ENCODE measurements around the gene ERN1.

DNA sequence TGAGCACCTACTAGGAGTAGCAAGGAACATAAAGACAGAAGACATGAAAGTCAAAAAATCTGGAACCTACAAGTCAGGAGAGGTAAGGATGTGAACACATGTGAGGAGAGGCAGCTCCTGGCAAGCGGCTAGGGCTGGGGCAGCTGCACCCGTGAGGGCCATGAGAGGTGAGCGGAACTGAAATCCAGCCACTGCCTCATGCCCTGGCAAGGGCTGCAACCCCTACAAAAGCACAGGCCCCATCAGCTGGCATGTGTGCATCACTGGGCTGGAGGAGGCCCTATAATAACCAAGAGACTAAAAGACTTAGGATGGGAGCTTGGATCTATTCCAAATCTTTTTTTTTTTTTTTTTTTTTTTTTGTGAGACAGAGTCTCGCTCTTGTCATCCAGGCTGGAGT, 40.3 kb upstream of the ERN1 start:
- TF ChIP-seq, protein P1, sequence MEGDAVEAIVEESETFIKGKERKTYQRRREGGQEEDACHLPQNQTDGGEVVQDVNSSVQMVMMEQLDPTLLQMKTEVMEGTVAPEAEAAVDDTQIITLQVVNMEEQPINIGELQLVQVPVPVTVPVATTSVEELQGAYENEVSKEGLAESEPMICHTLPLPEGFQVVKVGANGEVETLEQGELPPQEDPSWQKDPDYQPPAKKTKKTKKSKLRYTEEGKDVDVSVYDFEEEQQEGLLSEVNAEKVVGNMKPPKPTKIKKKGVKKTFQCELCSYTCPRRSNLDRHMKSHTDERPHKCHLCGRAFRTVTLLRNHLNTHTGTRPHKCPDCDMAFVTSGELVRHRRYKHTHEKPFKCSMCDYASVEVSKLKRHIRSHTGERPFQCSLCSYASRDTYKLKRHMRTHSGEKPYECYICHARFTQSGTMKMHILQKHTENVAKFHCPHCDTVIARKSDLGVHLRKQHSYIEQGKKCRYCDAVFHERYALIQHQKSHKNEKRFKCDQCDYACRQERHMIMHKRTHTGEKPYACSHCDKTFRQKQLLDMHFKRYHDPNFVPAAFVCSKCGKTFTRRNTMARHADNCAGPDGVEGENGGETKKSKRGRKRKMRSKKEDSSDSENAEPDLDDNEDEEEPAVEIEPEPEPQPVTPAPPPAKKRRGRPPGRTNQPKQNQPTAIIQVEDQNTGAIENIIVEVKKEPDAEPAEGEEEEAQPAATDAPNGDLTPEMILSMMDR (IDR thresholded peaks at IDR 0.05) = no peak
- TF ChIP-seq POLR2A (IDR thresholded peaks at IDR 0.05) = no peak
